GM12872 (cell line): ENCODE results near the gene MYB.

ENCODE experiments used
- TF ChIP-seq, protein P1 (sequence below): IDR thresholded peaks from 3 replicates; pipeline ENCODE4 v1.5.1; 2011; ENCODE audit warnings: low read depth, mild to moderate bottlenecking, low read length, moderate library complexity; ENCODE audit not compliant: insufficient read depth

Gene MYB

DNA sequence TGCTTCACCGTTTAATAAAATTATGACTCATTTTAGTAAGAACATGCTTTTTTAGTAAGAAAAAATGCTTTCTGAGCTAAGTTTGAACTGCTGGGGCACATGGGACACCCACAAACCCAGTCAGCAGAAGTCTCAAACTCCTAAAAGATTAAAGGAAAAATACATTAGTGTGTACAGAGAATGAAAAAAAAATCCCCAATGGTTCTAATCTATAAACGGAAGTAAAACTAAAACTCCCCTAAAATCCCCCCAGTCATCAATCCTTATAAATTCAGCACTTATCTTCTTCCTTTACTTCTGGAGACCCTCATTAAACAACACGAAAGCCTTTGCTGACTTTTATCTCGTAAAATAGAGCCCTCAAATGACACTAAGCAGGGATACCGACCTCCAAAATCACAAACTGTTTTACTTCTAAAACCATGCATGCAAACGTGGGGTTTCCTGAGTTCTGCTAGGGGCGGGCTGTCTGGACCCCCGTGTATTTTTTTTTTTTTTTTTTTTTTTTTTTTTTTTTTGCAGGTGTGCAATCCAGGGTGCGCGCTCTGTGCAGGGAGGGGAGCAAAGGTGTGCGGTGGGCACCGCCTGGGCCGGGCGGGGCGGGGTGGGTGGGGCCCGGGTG lies 1.1 kb upstream of the MYB start:
- TF ChIP-seq, protein P1, sequence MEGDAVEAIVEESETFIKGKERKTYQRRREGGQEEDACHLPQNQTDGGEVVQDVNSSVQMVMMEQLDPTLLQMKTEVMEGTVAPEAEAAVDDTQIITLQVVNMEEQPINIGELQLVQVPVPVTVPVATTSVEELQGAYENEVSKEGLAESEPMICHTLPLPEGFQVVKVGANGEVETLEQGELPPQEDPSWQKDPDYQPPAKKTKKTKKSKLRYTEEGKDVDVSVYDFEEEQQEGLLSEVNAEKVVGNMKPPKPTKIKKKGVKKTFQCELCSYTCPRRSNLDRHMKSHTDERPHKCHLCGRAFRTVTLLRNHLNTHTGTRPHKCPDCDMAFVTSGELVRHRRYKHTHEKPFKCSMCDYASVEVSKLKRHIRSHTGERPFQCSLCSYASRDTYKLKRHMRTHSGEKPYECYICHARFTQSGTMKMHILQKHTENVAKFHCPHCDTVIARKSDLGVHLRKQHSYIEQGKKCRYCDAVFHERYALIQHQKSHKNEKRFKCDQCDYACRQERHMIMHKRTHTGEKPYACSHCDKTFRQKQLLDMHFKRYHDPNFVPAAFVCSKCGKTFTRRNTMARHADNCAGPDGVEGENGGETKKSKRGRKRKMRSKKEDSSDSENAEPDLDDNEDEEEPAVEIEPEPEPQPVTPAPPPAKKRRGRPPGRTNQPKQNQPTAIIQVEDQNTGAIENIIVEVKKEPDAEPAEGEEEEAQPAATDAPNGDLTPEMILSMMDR, result no peak

DNA sequence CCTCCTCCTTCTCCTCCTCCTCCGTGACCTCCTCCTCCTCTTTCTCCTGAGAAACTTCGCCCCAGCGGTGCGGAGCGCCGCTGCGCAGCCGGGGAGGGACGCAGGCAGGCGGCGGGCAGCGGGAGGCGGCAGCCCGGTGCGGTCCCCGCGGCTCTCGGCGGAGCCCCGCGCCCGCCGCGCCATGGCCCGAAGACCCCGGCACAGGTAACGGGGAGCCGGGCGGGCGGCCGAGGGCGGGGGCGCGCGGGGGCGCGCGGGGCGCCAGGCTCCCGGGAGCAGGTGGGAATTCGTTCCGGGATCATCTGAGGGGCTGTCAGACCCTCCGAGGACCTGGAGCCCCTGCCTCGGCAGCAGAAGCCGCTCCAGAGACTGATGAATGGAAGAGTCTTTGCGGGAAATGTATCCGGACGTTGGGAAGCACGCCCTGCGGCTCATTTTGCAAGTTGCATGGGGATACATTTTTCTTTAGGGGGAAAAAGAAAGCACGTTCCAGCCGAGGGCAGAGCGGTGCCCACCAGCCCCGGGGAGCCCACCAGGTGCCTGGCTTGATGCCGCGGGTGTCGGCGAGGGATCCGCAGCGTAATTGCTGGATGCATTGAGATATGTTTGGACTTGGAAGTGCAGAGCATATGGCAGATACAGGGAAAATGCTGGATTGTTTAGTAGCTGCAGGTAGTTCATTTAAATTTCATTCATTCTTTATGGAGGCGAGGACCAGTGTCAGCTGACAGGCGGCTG lies 394 bp downstream of the MYB start:
- TF ChIP-seq, protein P1, result no peak

DNA sequence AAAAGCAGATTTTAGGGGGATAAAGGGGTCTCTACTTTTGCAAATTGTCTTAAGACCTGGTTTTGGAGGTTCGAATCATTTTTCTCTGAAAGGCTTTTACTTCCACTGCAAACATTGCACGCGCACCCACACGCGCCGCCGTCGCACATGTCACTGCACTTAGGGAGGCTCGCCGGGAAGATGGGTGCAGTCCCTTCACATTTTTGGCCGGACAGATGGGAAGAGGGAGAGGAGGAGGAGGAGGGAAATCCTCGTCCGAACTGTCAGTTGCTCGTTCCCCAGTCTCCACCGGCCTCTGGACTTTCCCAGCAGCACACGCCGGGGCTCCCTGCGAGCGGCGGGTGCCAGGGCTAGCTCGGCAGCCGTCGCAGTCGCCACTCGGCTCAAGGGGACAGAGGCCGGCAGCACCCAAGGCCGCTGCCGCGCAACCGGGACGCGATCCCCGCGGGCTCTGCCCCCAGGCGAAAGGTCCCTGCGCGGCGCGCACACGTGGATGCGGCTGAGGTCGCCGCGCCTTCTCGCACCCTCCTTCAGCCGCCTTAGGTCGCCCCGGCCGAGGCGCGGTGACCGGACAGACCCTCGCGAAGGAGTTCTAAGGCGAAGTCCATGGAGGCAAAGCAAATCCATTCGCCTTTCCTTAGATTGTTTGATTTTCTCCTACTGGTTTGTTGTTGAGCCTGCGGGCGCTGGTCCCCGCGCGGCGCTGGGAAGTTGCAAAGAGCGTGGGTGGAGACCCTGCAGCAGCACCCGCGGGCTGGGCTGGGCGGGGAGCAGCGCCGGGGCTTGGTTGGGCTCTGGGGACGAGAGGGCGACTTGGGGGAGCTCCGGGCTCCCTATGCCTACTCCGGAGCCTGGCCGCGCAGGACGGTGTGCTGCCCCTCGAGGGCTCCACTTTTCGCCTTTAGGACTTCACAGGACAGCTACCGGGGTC lies 1.2 kb downstream of the MYB start:
- TF ChIP-seq, protein P1, result no peak

DNA sequence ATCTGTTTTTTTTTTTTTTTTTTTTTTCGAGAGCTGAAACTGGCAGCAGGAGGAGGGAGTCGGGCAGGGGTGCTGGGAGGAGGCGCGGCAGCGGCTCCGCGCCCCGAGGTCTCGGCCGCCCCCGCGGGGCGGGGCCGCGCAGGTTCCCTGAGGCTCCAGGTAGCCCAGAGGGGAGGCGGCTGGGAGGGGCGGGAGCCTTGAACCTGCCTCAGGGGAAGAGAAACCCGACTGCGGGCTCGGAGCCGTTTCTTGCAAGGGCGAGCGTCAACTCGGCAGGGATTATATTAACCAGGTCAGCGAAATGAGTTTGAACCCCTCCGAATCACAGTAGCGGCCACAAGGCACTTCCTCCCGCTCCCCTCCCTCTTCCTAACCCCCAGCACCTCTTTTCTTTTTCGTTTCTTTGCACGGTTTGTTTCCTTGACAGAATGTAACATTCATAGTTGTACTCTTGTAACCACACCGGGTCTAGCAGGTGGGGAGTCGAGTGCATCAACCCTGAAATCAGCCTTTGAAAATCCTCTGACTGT lies 2.0 kb downstream of the MYB start:
- TF ChIP-seq, protein P1, result peak; percentile 27; the same call in 2 of the 3 replicates

DNA sequence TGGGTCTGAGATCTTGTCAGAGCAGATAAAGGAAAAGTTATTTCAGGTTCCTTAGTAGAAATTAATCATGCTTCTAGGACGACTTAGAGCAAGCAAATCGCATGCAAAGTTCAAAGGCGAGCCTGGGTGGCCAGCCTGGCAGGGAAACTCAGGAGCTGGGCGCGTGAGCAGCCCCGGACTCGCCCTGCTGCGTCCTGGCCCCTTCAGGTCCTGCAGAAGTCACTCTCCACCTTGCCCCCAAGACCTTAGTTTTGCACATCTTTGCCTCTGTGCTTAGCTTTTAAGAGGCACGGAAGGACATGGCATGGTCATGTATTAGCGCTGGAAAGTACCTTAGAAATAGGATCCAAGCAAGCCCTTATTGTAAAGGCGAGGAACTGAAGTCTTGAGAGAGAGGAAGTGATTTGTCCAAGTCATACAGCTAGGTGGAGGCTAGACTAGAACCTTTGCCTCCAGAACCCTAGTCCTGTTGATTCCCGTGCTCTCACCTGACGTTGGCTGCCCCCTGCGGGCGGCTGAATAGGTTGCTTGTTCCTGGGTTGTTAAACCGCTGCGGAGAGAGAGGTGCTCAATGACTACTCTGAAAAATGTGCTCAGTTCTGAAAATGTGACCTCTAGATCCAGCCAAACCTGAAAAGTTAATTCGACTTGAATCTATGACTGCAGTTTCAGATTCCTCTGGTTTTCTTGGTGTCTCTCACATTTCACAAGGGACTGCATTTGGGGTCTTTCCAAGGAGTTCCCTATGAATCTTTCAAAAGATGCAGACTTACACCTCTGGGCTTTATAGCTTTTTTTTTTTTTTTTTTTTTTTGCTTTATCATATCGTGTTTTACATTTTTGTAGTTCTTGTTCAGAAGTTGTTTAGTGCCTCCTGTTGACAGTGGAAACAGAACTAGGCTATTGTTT lies 2.7 kb downstream of the MYB start:
- TF ChIP-seq, protein P1, result peak; percentile 89

DNA sequence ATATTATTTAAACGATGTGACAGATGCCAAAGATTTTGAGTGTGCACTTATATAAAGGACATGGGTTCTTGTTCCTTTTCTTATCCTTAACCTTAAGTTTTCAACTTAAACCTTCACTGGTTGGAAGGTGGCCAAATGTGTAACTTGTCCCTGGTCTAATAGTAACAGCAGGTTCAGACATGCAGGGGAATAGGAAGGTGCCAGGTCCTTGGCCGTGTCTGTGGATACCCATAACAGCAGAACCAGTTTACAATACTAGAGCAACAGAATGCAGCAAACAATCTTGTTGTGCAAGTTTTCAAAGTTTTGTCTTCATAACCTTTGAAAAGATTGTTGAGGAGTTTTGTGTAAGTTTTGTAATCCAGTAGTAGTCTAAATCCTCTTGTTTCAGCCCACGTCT lies 4.4 kb downstream of the MYB start:
- TF ChIP-seq, protein P1, result no peak
